ENCODE results near the gene VIL1. TPM values are rescaled to one million over a fixed set of nuclear protein-coding genes. Genes with fewer than 3 reads are reported as not detected.

Gene VIL1
- total and polyA plus RNA-seq, 2 of the 4 experiments (the other 2 are of a cell fraction): not detected

- Histone ChIP-seq H4K91ac (ENCODE audit: insufficient read depth, low read depth, low read length) (no peak overlapping the region), H3K56ac (ENCODE audit: extremely low read depth, insufficient read depth, low read length) (no peak overlapping the region), H3K4ac (ENCODE audit: low read depth, low read length) (no peak overlapping the region), H4K8ac (ENCODE audit: low read depth in 2 of 2, low read length in 2 of 2) (no peak overlapping the region), H2AK9ac (replicated peaks; ENCODE audit: low read depth, low read length, poor library complexity) (no peak overlapping the region), H3K14ac (replicated peaks; ENCODE audit: low read depth, low read length) (no peak overlapping the region), H2BK120ac (ENCODE audit: low read depth, low read length) (no peak overlapping the region), H3K27me3 (ENCODE audit: control insufficient read depth, insufficient read depth, low read length) (peaks cover 23% of the 10 kb centered on the region), H3K9me1 (ENCODE audit: insufficient read depth, low read length) (no peaks in the 10 kb centered on the region), H4K5ac (ENCODE audit: low read depth, low read length) (no peak overlapping the region), H3K18ac (ENCODE audit: low read depth, low read length) (no peak overlapping the region), H3K9me3 (ENCODE audit: control insufficient read depth, insufficient read depth, low read length) (no peaks in the 10 kb centered on the region), H3K4me2 (ENCODE audit: low read depth, low read length) (no peak overlapping the region), H3K4me1 (ENCODE audit: control insufficient read depth, insufficient read depth, low read length) (peaks cover 2% of the 10 kb centered on the region), H2BK15ac (ENCODE audit: low read depth, low read length) (no peak overlapping the region), H2AFZ (replicated peaks; ENCODE audit: low read length, poor library complexity) (no peak overlapping the region), H2BK5ac (ENCODE audit: low read depth, low read length, poor library complexity, severe bottlenecking) (no peak overlapping the region), H2AK5ac (ENCODE audit: low read depth, low read length) (no peak overlapping the region), H3K36me3 (ENCODE audit: control insufficient read depth, insufficient read depth, low read length) (no peaks in the 10 kb centered on the region), H4K20me1 (ENCODE audit: insufficient read depth, low read length) (no peaks in the 10 kb centered on the region), H3K79me1 (ENCODE audit: low read depth in 1 of 2, low read length in 2 of 2) (no peaks in the 10 kb centered on the region), H3K4me3 (ENCODE audit: insufficient read depth, low read depth, low read length) (no peak overlapping the region), H2BK20ac (ENCODE audit: low read depth, low read length) (no peak overlapping the region), H3K9ac (ENCODE audit: low read depth, low read length) (no peak overlapping the region), H3K27ac (ENCODE audit: insufficient read depth, low read length) (no peak overlapping the region), H3K23ac (ENCODE audit: low read depth, low read length) (no peak overlapping the region)
- ATAC-seq (ENCODE audit: low read depth) (no peak), DNase-seq (no peak)
- ChIA-PET CTCF (no interaction called here), POLR2A (ENCODE audit: unreplicated experiment) (no interaction called here)
- dilution Hi-C loops (cut with HindIII; ENCODE audit: low sequenced_read_pairs, unreplicated experiment): no loop called here
- BruUV-seq (replicated peaks): no TSS peak
- in situ Hi-C loops (cut with MboI; ENCODE audit: low sequenced_read_pairs): no loop called here
- TF ChIP-seq MAZ (IDR thresholded peaks at IDR 0.05; ENCODE audit: borderline replicate concordance, low read depth, low read length): no peak
- TF ChIP-seq BHLHE40 (IDR thresholded peaks at IDR 0.05; ENCODE audit: low read depth, low read length): no peak
- no peak for TF ChIP-seq ELK1 (IDR thresholded peaks at IDR 0.05; ENCODE audit: borderline replicate concordance, low read depth, low read length)
- no peak for TF ChIP-seq MAFK (IDR thresholded peaks at IDR 0.05; ENCODE audit: low read depth, low read length)
- no peak for TF ChIP-seq SMC3 (IDR thresholded peaks at IDR 0.05; ENCODE audit: low read depth, low read length)
- TF ChIP-seq POLR2A (IDR thresholded peaks at IDR 0.05; ENCODE audit: low read depth, low read length): no peak
- no peak for TF ChIP-seq CEBPB (IDR thresholded peaks at IDR 0.05; ENCODE audit: low read depth, low read length)
- no peak for TF ChIP-seq RAD21 (IDR thresholded peaks at IDR 0.05; ENCODE audit: low read length)
- TF ChIP-seq RCOR1 (IDR thresholded peaks at IDR 0.05; ENCODE audit: insufficient replicate concordance, low read length): no peak
- no peak for TF ChIP-seq USF2 (IDR thresholded peaks at IDR 0.05; ENCODE audit: low read depth, low read length)
- no peak for TF ChIP-seq CTCF (conservative IDR thresholded peaks at IDR 0.05; ENCODE audit: low read depth, low read length)
- TF ChIP-seq RFX5 (IDR thresholded peaks at IDR 0.05; ENCODE audit: low read depth, low read length): no peak
- TF ChIP-seq CHD1 (IDR thresholded peaks at IDR 0.05; ENCODE audit: low read depth, low read length): no peak
- TF ChIP-seq MXI1 (IDR thresholded peaks at IDR 0.05; ENCODE audit: borderline replicate concordance, low read depth, low read length): no peak
- no peak for TF ChIP-seq FOS (IDR thresholded peaks at IDR 0.05; ENCODE audit: low read depth, low read length)
- intact Hi-C loops (cut with micrococcal nuclease): no loop called here
- 100% methylated on average over 1 of the region's 6 CpGs; no CpG with 5 or more reads in 1 of the 2 experiments for WGBS, 2 experiments (ENCODE audit: extremely low coverage in 2 of 2, insufficient read length in 1 of 2)
Observed at GRCh38 chr2:218382785-218383184, 36.1 kb upstream of the VIL1 start.
